Spleen (tissue), 11 donors: ENCODE data around the gene PIAS1. TPM values are rescaled to one million over a fixed set of nuclear protein-coding genes. Genes with fewer than 3 reads are reported as not detected.

Experiments
- DNase-seq: peaks from one replicate; pipeline ENCODE4 v3.0.0-alpha.2; 2020
- H3K27ac ChIP-seq, 8 donors: fragments of 200-600 bp; sonication (generic) in 7 of 8; 1 replicate in 4 of 8; 2 replicates in 4 of 8; pipeline versions ENCODE4 v1.5.0 to v1.8.0; 2016 to 2021; ENCODE audit warnings: inconsistent platforms in 4 of 8, mild to moderate bottlenecking in 4 of 8, moderate library complexity in 1 of 8
- H3K27me3 ChIP-seq, 7 donors: fragments of 200-600 bp; sonication (generic) in 6 of 7; replicated peaks in 1 of 7; 1 replicate in 4 of 7; 2 replicates in 3 of 7; pipeline versions ENCODE4 v1.5.0 to v1.8.0; 2016 to 2021; ENCODE audit warnings: inconsistent platforms in 3 of 7, mild to moderate bottlenecking in 1 of 7
- H3K36me3 ChIP-seq, 6 donors: fragments of 200-600 bp; sonication (generic) in 5 of 6; 1 replicate in 4 of 6; 2 replicates in 2 of 6; pipeline versions ENCODE4 v1.5.0 to v1.8.0; 2016 to 2021; ENCODE audit warnings: inconsistent platforms in 2 of 6
- H3K4me1 ChIP-seq, 6 donors: fragments of 200-600 bp; sonication (generic) in 5 of 6; 1 replicate in 3 of 6; 2 replicates in 3 of 6; pipeline versions ENCODE4 v1.5.0 to v1.8.0; 2016 to 2021; ENCODE audit warnings: inconsistent platforms in 3 of 6
- H3K4me3 ChIP-seq, 8 donors: fragments of 200-600 bp; sonication (generic) in 7 of 8; 1 replicate in 4 of 8; 2 replicates in 4 of 8; pipeline versions ENCODE4 v1.5.0 to v1.8.0; 2016 to 2021; ENCODE audit warnings: inconsistent platforms in 4 of 8, mild to moderate bottlenecking in 4 of 8, moderate library complexity in 2 of 8
- H3K9me3 ChIP-seq, 8 donors: fragments of 200-600 bp; sonication (generic) in 7 of 8; 1 replicate in 4 of 8; 2 replicates in 4 of 8; pipeline versions ENCODE4 v1.5.0 to v1.8.0; 2016 to 2021; ENCODE audit warnings: inconsistent platforms in 4 of 8
- CTCF ChIP-seq, 11 experiments: fragments of 200-600 bp in 7 of 11; fragments of 450-650 bp in 4 of 11; sonication (generic) in 4 of 11; IDR thresholded peaks in 8 of 11; conservative IDR thresholded peaks in 3 of 11; 1 replicate in 7 of 11; 2 replicates in 4 of 11; pipeline versions ENCODE4 v1.4.0 to v1.8.0; 2016 to 2021; ENCODE audit warnings: antibody characterized with exemption in 11 of 11, inconsistent platforms in 4 of 11, mild to moderate bottlenecking in 1 of 11
- POLR2A ChIP-seq, 3 donors: fragments of 450-650 bp; IDR thresholded peaks; one replicate each; pipeline ENCODE4 v1.5.1; 2017; ENCODE audit warnings: antibody characterized with exemption in 3 of 3, mild to moderate bottlenecking in 1 of 3
- POLR2AphosphoS5 ChIP-seq, 3 donors: sonication (generic); formaldehyde crosslinking; IDR thresholded peaks; one replicate each; pipeline ENCODE4 v1.5.1; 2017; ENCODE audit warnings: antibody characterized with exemption in 3 of 3
- WGBS, 5 donors: extraction: QIAGEN DNeasy Blood & Tissue Kit in 3 of 5; methylation state at CpG; one replicate each; pipeline versions ENCODE4 v1.1.5 to v1.1.7; 2013 to 2018; 5-methylcytosine and 5-hydroxymethylcytosine counted together
- intact Hi-C: fragments of 100-400 bp; cut with DNase I; formaldehyde crosslinking; loops from one replicate; pipeline ENCODE4 v1.15.0; 2023; ENCODE audit warnings: low total_unique reads
- polyA plus RNA-seq, 3 donors: library from polyadenylated mRNA; stranded (reverse); fragments of 200-250 nt; gene quantifications; one replicate each; pipeline ENCODE4 v1.2.1, GENCODE V29; 2013
- total RNA-seq, 7 donors: library from RNA; depleted of rRNA in 3 of 7; stranded (reverse); fragments of >200 nt in 3 of 7; fragmentation: NEBNext Ultra II Directional in 4 of 7; extraction: Animal tissue kit (Norgen Biotek cat#: 25700) in 4 of 7; gene quantifications; one replicate each; pipeline versions ENCODE4 v1.1.0 to v1.2.1, GENCODE V29; 2016 to 2021
- donor health status: healthy with polysubstance abuse.
- donor health status: DM: no; HTN: no; CAD: no; lungs with moderate emphysema.
- donor health status: DM: no; HTN: no; CAD: no.
- donor health status: Bipolar disorder and iron deficiency.
- donor health status: healthy.
- donor health status: DM: no; HTN: no; CAD: no.
- donor health status: DM: yes; HTN: yes; CAD: no.

PIAS1 gene
- total and polyA plus RNA-seq, 10 donors = 12.0 to 104 (median 64.7) TPM

GRCh38 chr15:68154923-68155559, 100.9 kb downstream of the PIAS1 start:
- peaks cover 0 to 94% (median 45%) of the 10 kb centered on the region in 6 donors for H3K36me3 ChIP-seq
- no peak for DNase-seq
- WGBS, 5 donors = 55 to 68% (median 61%) methylated on average over 4 of the region's 4 CpGs
- H3K27ac ChIP-seq = no peak overlapping the region
- intact Hi-C loops = loop anchor here (5.0 kb wide), 1 partner anchor 293 kb away; no protein-coding TSS in a partner anchor
- no peak overlapping the region for H3K4me3 ChIP-seq
- TF ChIP-seq CTCF (IDR thresholded peaks at IDR 0.05 in 8 of 11, conservative IDR thresholded peaks at IDR 0.05 in 3 of 11) (peak in 9 of 11 experiments; percentile 36 to 66 (median 49)), POLR2AphosphoS5 (IDR thresholded peaks at IDR 0.05) (peak in 1 of 3 donors; percentile 13), POLR2A (IDR thresholded peaks at IDR 0.05) (no peak)
- no peaks in the 10 kb centered on the region for H3K9me3 ChIP-seq
- peaks cover 0 to 10% (median 0%) of the 10 kb centered on the region in 6 donors for H3K4me1 ChIP-seq
- H3K27me3 ChIP-seq = no peaks in the 10 kb centered on the region

GRCh38 chr15:68157074-68157473, 103.0 kb downstream of the PIAS1 start:
- Histone ChIP-seq H3K27me3 (no peaks in the 10 kb centered on the region), H3K4me3 (no peak overlapping the region), H3K27ac (no peak overlapping the region), H3K9me3 (peaks cover 0 to 3% (median 0%) of the 10 kb centered on the region in 8 donors), H3K4me1 (peaks cover 0 to 10% (median 0%) of the 10 kb centered on the region in 6 donors), H3K36me3 (peaks cover 0 to 97% (median 56%) of the 10 kb centered on the region in 6 donors)
- 0 to 72% (median 52%) methylated on average over 1 of the region's 1 CpG for WGBS, 5 donors
- DNase-seq = no peak
- no peak for TF ChIP-seq POLR2AphosphoS5 (IDR thresholded peaks at IDR 0.05)
- TF ChIP-seq POLR2A (IDR thresholded peaks at IDR 0.05) = no peak
- TF ChIP-seq CTCF (IDR thresholded peaks at IDR 0.05 in 8 of 11, conservative IDR thresholded peaks at IDR 0.05 in 3 of 11) = no peak
- intact Hi-C loops = loop anchor here (5.0 kb wide), 1 partner anchor 295 kb away; no protein-coding TSS in a partner anchor

GRCh38 chr15:68158046-68158628, 104.0 kb downstream of the PIAS1 start:
- Histone ChIP-seq H3K36me3 (peaks cover 0 to 98% (median 64%) of the 10 kb centered on the region in 6 donors), H3K27me3 (no peaks in the 10 kb centered on the region), H3K4me1 (peaks cover 0 to 10% (median 0%) of the 10 kb centered on the region in 6 donors), H3K9me3 (peaks cover 0 to 5% (median 0%) of the 10 kb centered on the region in 8 donors), H3K4me3 (no peak overlapping the region), H3K27ac (no peak overlapping the region)
- intact Hi-C loops = loop anchor here (5.0 kb wide), 1 partner anchor 296 kb away; no protein-coding TSS in a partner anchor
- no peak for TF ChIP-seq POLR2AphosphoS5 (IDR thresholded peaks at IDR 0.05)
- no peak for TF ChIP-seq POLR2A (IDR thresholded peaks at IDR 0.05)
- no peak for DNase-seq
- WGBS, 5 donors = 71 to 85% (median 79%) methylated on average over 3 of the region's 3 CpGs

DNA sequence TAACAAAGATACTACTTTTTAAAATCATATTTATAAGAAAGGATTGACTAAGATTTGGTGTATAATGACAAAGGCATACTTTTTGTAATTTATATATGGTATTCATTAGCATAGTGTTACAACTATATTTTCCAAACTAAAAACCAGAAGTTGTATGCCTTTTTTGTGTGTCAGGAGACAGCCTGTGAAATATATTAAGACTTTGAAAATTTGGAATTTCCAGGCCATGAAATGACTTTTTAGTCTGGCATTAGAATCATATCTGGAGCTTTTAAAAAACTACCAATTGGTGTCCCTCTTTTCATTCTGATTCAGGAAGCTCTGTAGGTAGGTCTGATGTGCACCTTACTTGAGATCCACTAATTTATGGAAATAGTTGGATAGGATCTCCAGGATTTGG, 109.1 kb downstream of the PIAS1 start:
- Histone ChIP-seq H3K4me1 (no peaks in the 10 kb centered on the region), H3K4me3 (no peak overlapping the region), H3K27me3 (no peaks in the 10 kb centered on the region), H3K36me3 (peaks cover 0 to 100% (median 52%) of the 10 kb centered on the region in 6 donors), H3K9me3 (peaks cover 0 to 5% (median 0%) of the 10 kb centered on the region in 8 donors), H3K27ac (no peak overlapping the region)
- TF ChIP-seq CTCF (IDR thresholded peaks at IDR 0.05 in 8 of 11, conservative IDR thresholded peaks at IDR 0.05 in 3 of 11) = no peak
- no peak for TF ChIP-seq POLR2AphosphoS5 (IDR thresholded peaks at IDR 0.05)
- no peak for TF ChIP-seq POLR2A (IDR thresholded peaks at IDR 0.05)
- intact Hi-C loops = no loop called here
- DNase-seq = no peak
